K562 (cell line): ENCODE results near the gene CTSV. TPM values are rescaled to one million over a fixed set of nuclear protein-coding genes. Genes with fewer than 3 reads are reported as not detected.
A peak's percentile ranks its signal among the peaks of the same experiment; 100 is the strongest.

Source experiments
- ADNP ChIP-seq: fragments of 200-800 bp; sonication (Bioruptor generic); IDR thresholded peaks from 2 replicates; pipeline ENCODE4 v1.6.1; 2016; ENCODE audit warnings: missing genetic modification characterization, missing compliant biosample characterization
- ARHGAP35 ChIP-seq: fragments of 450-650 bp; IDR thresholded peaks from 2 replicates; pipeline ENCODE4 v1.6.1; 2018; ENCODE audit not compliant: partially characterized antibody
- ARID1B ChIP-seq: fragments of 450-650 bp; IDR thresholded peaks from 2 replicates; pipeline ENCODE4 v1.6.1; 2016; ENCODE audit warnings: antibody characterized with exemption, mild to moderate bottlenecking, inconsistent platforms
- BACH1 ChIP-seq: fragments of 200-800 bp; sonication (Bioruptor generic); IDR thresholded peaks from 2 replicates; pipeline ENCODE4 v1.6.1; 2016; ENCODE audit warnings: missing genetic modification characterization, missing compliant biosample characterization
- FOXA3 ChIP-seq, 2 experiments: fragments of 450-650 bp in 1 of 2; sonication (generic) in 1 of 2; formaldehyde crosslinking; IDR thresholded peaks in 1 of 2; conservative IDR thresholded peaks in 1 of 2; 2 replicates each; pipeline versions ENCODE4 v1.4.0 to v1.8.0; 2020 to 2022; ENCODE audit warnings: mild to moderate bottlenecking in 2 of 2, missing genetic modification reagents in 1 of 2
- GMEB1 ChIP-seq: fragments of 250-450 bp; sonication (Bioruptor Pico); IDR thresholded peaks from 2 replicates; pipeline ENCODE4 v1.4.0; 2020; ENCODE audit warnings: mild to moderate bottlenecking
- GTF2F1 ChIP-seq: IDR thresholded peaks from 2 replicates; pipeline ENCODE4 v1.6.1; 2011; ENCODE audit warnings: low read depth, low read length, improper control_type of control experiment
- HDAC2 ChIP-seq: fragments of 450-650 bp; IDR thresholded peaks from 2 replicates; pipeline ENCODE4 v1.6.1; 2016; ENCODE audit warnings: mild to moderate bottlenecking
- HMGN3 ChIP-seq: IDR thresholded peaks from 2 replicates; pipeline ENCODE4 v1.6.1; 2011; ENCODE audit warnings: borderline replicate concordance, low read depth, mild to moderate bottlenecking, mixed read lengths, low read length; ENCODE audit not compliant: insufficient read length; ENCODE audit errors: extremely low read depth
- MAZ ChIP-seq, 2 experiments: fragments of 450-650 bp in 1 of 2; sonication (generic) in 1 of 2; formaldehyde crosslinking; IDR thresholded peaks in 1 of 2; conservative IDR thresholded peaks in 1 of 2; 2 replicates each; pipeline versions ENCODE4 v1.4.0 to v1.5.0; 2020; ENCODE audit warnings: mild to moderate bottlenecking in 1 of 2, missing genetic modification reagents in 1 of 2
- NFXL1 ChIP-seq: fragments of 450-650 bp; formaldehyde crosslinking; IDR thresholded peaks from 2 replicates; pipeline ENCODE4 v1.4.0; 2021; ENCODE audit warnings: mild to moderate bottlenecking
- PCBP1 ChIP-seq: fragments of 200-400 bp; formaldehyde crosslinking; IDR thresholded peaks from 2 replicates; pipeline ENCODE4 v1.6.1; 2018; ENCODE audit warnings: mild to moderate bottlenecking, low read depth, low read length; ENCODE audit not compliant: poor library complexity, severe bottlenecking
- PKNOX1 ChIP-seq: fragments of 450-650 bp; IDR thresholded peaks from 2 replicates; pipeline ENCODE4 v1.6.1; 2016
- POLR3G ChIP-seq: IDR thresholded peaks from 2 replicates; pipeline ENCODE4 v1.6.1; 2011; ENCODE audit not compliant: insufficient read length, insufficient replicate concordance; ENCODE audit errors: extremely low read depth
- RBBP5 ChIP-seq: fragments of 200-600 bp; sonication (generic); IDR thresholded peaks from 2 replicates; pipeline ENCODE4 v1.6.1; 2012; ENCODE audit warnings: borderline replicate concordance, mild to moderate bottlenecking, low read length, control low read depth, inconsistent platforms; ENCODE audit not compliant: insufficient read depth, poor library complexity, severe bottlenecking
- RBM39 ChIP-seq: fragments of 200-400 bp; formaldehyde crosslinking; optimal IDR thresholded peaks from 2 replicates; pipeline ENCODE3; 2018; ENCODE audit warnings: low read depth, low read length
- ZBTB34 ChIP-seq: fragments of 250-450 bp; sonication (Bioruptor Pico); IDR thresholded peaks from 2 replicates; pipeline ENCODE4 v1.8.0; 2021; ENCODE audit warnings: mild to moderate bottlenecking, moderate library complexity
- ZNF124 ChIP-seq: sonication (generic); formaldehyde crosslinking; IDR thresholded peaks from 2 replicates; pipeline ENCODE4 v1.8.1; 2022; ENCODE audit warnings: missing genetic modification reagents
- polyA plus RNA-seq, 8 experiments: library from polyadenylated mRNA; depleted of rRNA in 4 of 8; stranded (reverse) in 5 of 8; unstranded in 3 of 8; fragments of >200 nt; fragmentation: Nextera tagmentation in 2 of 8; fragmentation: Illumina TruSeq in 1 of 8; extraction: Ambion mirVana in 2 of 8; extraction: Trizol in 1 of 8; gene quantifications; 2 replicates each; pipeline versions ENCODE4 v1.2.1 to v1.2.3, GENCODE V29; 2011 to 2014; ENCODE audit warnings: inconsistent platforms in 1 of 8, missing spikeins in 1 of 8
- total RNA-seq, 7 experiments: library from RNA; depleted of rRNA in 6 of 7; stranded (reverse); fragments of >200 nt in 6 of 7; fragmentation: Illumina TruSeq in 2 of 7; extraction: Trizol in 2 of 7; gene quantifications; 2 replicates each; pipeline versions ENCODE4 v1.2.1 to v1.2.3, GENCODE V29; 2011 to 2021; ENCODE audit warnings: low replicate concordance in 1 of 7
- TF ChIP-seq, protein P1 (sequence below): fragments of 250-450 bp; sonication (Bioruptor Pico); IDR thresholded peaks from 2 replicates; pipeline ENCODE4 v1.8.0; 2022; ENCODE audit warnings: moderate library complexity, mild to moderate bottlenecking, inconsistent platforms
- TF ChIP-seq, protein P2 (sequence below): sonication (generic); formaldehyde crosslinking; IDR thresholded peaks from 2 replicates; pipeline ENCODE4 v1.8.0; 2022; ENCODE audit warnings: missing genetic modification reagents, mild to moderate bottlenecking, moderate library complexity, borderline replicate concordance

Gene CTSV
- total and polyA plus RNA-seq, 9 of the 15 experiments (the other 6 are each of a cell fraction or from before 2014, with no cell fraction given): 0.06 to 0.39 (median 0.16) TPM; not detected in 3

GRCh38 chr9:97038611-97039513 is at the start of gene CTSV (continued):
- TF ChIP-seq PKNOX1 (no peak), MAZ (CRISPR knock-in tag; conservative IDR thresholded peaks at IDR 0.05 in 1 of 2, IDR thresholded peaks at IDR 0.05 in 1 of 2) (peak; percentile 41 to 63; a peak in 3 of 4 replicates), FOXA3 (CRISPR knock-in tag; conservative IDR thresholded peaks at IDR 0.05 in 1 of 2, IDR thresholded peaks at IDR 0.05 in 1 of 2) (no peak), ARID1B (no peak), HMGN3 (peak; percentile 77), POLR3G (no peak), PCBP1 (no peak), RBM39 (no peak), HDAC2 (no peak), ZBTB34 (CRISPR knock-in tag) (no peak), ADNP (no peak), GMEB1 (CRISPR knock-in tag) (no peak), ZNF124 (CRISPR knock-in tag) (no peak), GTF2F1 (no peak), RBBP5 (no peak), ARHGAP35 (no peak), NFXL1 (CRISPR knock-in tag) (no peak), BACH1 (tag) (no peak)
- TF ChIP-seq, protein P1, sequence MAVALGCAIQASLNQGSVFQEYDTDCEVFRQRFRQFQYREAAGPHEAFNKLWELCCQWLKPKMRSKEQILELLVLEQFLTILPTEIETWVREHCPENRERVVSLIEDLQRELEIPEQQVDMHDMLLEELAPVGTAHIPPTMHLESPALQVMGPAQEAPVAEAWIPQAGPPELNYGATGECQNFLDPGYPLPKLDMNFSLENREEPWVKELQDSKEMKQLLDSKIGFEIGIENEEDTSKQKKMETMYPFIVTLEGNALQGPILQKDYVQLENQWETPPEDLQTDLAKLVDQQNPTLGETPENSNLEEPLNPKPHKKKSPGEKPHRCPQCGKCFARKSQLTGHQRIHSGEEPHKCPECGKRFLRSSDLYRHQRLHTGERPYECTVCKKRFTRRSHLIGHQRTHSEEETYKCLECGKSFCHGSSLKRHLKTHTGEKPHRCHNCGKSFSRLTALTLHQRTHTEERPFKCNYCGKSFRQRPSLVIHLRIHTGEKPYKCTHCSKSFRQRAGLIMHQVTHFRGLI (CRISPR knock-in tag): peak; percentile 94; the same call in 1 of the 2 replicates
- TF ChIP-seq, protein P2, sequence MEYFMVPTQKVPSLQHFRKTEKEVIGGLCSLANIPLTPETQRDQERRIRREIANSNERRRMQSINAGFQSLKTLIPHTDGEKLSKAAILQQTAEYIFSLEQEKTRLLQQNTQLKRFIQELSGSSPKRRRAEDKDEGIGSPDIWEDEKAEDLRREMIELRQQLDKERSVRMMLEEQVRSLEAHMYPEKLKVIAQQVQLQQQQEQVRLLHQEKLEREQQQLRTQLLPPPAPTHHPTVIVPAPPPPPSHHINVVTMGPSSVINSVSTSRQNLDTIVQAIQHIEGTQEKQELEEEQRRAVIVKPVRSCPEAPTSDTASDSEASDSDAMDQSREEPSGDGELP (CRISPR knock-in tag): peak; percentile 49; the same call in 1 of the 2 replicates
